Activated naive CD4-positive, alpha-beta T cell treated with anti-CD3 and anti-CD28 coated beads, Interleukin-2, amount 10 ng/mL, durations not matched to agents 5 hours and 36 hours (primary cell): Measurements from ENCODE around the gene FOXI1. TPM values are rescaled to one million over a fixed set of nuclear protein-coding genes. Genes with fewer than 3 reads are reported as not detected.

Experiments
- total RNA-seq, 2 experiments: library from RNA; stranded (reverse); gene quantifications; one replicate each; pipeline ENCODE4 v1.2.3, GENCODE V29; 2021

The FOXI1 gene
- total RNA-seq: not detected

DNA sequence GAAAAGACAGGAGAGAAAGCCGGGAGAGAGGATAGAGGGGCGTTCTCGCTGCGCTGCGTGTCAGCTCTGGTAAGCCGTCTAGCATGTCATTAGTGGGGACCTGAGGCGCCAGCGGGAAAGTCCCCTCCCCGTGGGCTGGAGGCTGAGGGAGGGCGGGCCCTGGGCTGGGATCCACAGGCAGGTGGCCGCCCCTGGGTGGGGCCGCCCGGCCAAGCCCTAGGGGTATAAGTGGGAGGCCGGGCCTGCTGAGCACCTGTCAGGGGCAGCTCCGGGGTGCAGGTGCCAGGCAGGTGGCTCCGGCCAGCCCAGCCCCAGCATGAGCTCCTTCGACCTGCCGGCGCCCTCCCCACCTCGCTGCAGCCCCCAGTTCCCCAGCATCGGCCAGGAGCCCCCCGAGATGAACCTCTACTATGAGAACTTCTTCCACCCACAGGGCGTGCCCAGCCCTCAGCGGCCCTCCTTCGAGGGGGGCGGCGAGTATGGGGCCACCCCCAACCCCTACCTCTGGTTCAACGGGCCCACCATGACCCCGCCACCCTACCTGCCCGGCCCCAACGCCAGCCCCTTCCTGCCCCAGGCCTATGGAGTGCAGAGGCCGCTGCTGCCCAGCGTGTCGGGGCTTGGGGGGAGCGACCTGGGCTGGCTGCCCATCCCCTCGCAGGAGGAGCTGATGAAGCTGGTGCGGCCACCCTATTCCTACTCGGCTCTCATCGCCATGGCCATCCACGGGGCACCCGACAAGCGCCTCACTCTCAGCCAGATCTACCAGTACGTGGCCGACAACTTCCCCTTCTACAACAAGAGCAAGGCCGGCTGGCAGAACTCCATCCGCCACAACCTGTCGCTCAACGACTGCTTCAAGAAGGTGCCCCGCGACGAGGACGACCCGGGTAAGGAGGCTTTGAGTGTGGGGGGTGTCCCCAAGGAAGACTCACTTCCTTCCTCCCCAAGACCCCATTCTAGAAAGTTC, at the start of gene FOXI1:
Gene FOXI1, plus strand, starts transcription at position 256 of the 970 bp plus-strand sequence. Its CDS starts 61 bp downstream, at position 317.

Other genes starting within 250 kb of the FOXI1 start
- gene INSYN2B, start 125.4 kb upstream of the FOXI1 start, total RNA-seq: not detected
- gene C5orf58, start 127.1 kb downstream of the FOXI1 start, total RNA-seq: not detected
- gene LCP2, start 191.9 kb downstream of the FOXI1 start, total RNA-seq: 100 to 1,000 TPM; 315 to 316 TPM